Adipocyte (in vitro differentiated cells): ENCODE results near the gene CACNB1.

Experiments
- DNase-seq: peaks from one replicate; pipeline ENCODE4 v3.0.0-alpha.2; 2015; ENCODE audit warnings: low read depth
- H3K27me3 ChIP-seq: replicated peaks from 2 replicates; pipeline ENCODE4 v1.7.0; 2013; ENCODE audit warnings: mild to moderate bottlenecking, low read length, moderate library complexity; ENCODE audit not compliant: control insufficient read depth, insufficient read depth
- H3K36me3 ChIP-seq: 2 replicates; pipeline ENCODE4 v1.7.0; 2013; ENCODE audit warnings: low read length, mild to moderate bottlenecking, moderate library complexity; ENCODE audit not compliant: control insufficient read depth, insufficient read depth, severe bottlenecking
- H3K4me1 ChIP-seq: 2 replicates; pipeline ENCODE4 v1.7.0; 2013; ENCODE audit warnings: mild to moderate bottlenecking, low read length, moderate library complexity; ENCODE audit not compliant: control insufficient read depth, insufficient read depth
- H3K4me3 ChIP-seq: 2 replicates; pipeline ENCODE4 v1.7.0; 2013; ENCODE audit warnings: mild to moderate bottlenecking, low read length, moderate library complexity
- H3K9ac ChIP-seq: 2 replicates; pipeline ENCODE4 v1.7.0; 2013; ENCODE audit warnings: mild to moderate bottlenecking, low read length, moderate library complexity
- H3K9me3 ChIP-seq: 2 replicates; pipeline ENCODE4 v1.7.0; 2013; ENCODE audit warnings: mild to moderate bottlenecking, low read length, moderate library complexity; ENCODE audit not compliant: control insufficient read depth

Gene CACNB1

GRCh38 chr17:39156491-39156890 is 41.0 kb downstream of the CACNB1 start:
- H3K27me3 ChIP-seq: peaks cover 5% of the 10 kb centered on the region
- DNase-seq: no peak
- no peak overlapping the region for H3K9ac ChIP-seq
- no peaks in the 10 kb centered on the region for H3K36me3 ChIP-seq
- no peak overlapping the region for H3K4me3 ChIP-seq
- H3K4me1 ChIP-seq: peaks cover 18% of the 10 kb centered on the region
- H3K9me3 ChIP-seq: no peaks in the 10 kb centered on the region

- no peaks in the 10 kb centered on the region for H3K9me3 ChIP-seq
- DNase-seq: no peak
- peaks cover 13% of the 10 kb centered on the region for H3K4me1 ChIP-seq
- H3K36me3 ChIP-seq: no peaks in the 10 kb centered on the region
- no peak overlapping the region for H3K9ac ChIP-seq
- H3K4me3 ChIP-seq: no peak overlapping the region
- H3K27me3 ChIP-seq: peaks cover 5% of the 10 kb centered on the region
Measured at GRCh38 chr17:39155654-39156053, 41.8 kb downstream of the CACNB1 start.

- Histone ChIP-seq H3K9ac (peak overlapping the region; percentile 88), H3K9me3 (no peaks in the 10 kb centered on the region), H3K4me3 (peak overlapping the region; percentile 94), H3K36me3 (no peaks in the 10 kb centered on the region), H3K4me1 (peaks cover 13% of the 10 kb centered on the region), H3K27me3 (peaks cover 5% of the 10 kb centered on the region)
- DNase-seq: peak; percentile 90
Measured at GRCh38 chr17:39153599-39154051, 43.8 kb downstream of the CACNB1 start.

GRCh38 chr17:39151943-39152818 is 45.3 kb downstream of the CACNB1 start:
- Histone ChIP-seq H3K36me3 (no peaks in the 10 kb centered on the region), H3K9ac (peak overlapping the region; percentile 71), H3K4me1 (peaks cover 13% of the 10 kb centered on the region), H3K27me3 (peaks cover 5% of the 10 kb centered on the region), H3K9me3 (no peaks in the 10 kb centered on the region), H3K4me3 (peak overlapping the region; percentile 94)
- no peak for DNase-seq

- H3K27me3 ChIP-seq: no peaks in the 10 kb centered on the region
- no peaks in the 10 kb centered on the region for H3K9me3 ChIP-seq
- DNase-seq: peak; percentile 52
- H3K36me3 ChIP-seq: no peaks in the 10 kb centered on the region
- peaks cover 13% of the 10 kb centered on the region for H3K4me1 ChIP-seq
- peak within 1 kb of the TSS; percentile 94 for H3K4me3 ChIP-seq
- peak within 1 kb of the TSS; percentile 71 for H3K9ac ChIP-seq
Measured at GRCh38 chr17:39151150-39151942, 46.1 kb downstream of the CACNB1 start, which contains the start of gene PLXDC1. PLXDC1 (minus strand) TSS chr17:39151637; CDS start chr17:39151437, 200 bp downstream.

- H3K9ac ChIP-seq: no peak overlapping the region
- H3K9me3 ChIP-seq: no peaks in the 10 kb centered on the region
- peak overlapping the region; percentile 47 for H3K4me3 ChIP-seq
- peaks cover 13% of the 10 kb centered on the region for H3K4me1 ChIP-seq
- no peaks in the 10 kb centered on the region for H3K27me3 ChIP-seq
- DNase-seq: no peak
- H3K36me3 ChIP-seq: no peaks in the 10 kb centered on the region
Measured at GRCh38 chr17:39150795-39151149, 46.7 kb downstream of the CACNB1 start.

- Histone ChIP-seq H3K9ac (no peak overlapping the region), H3K27me3 (no peaks in the 10 kb centered on the region), H3K4me3 (no peak overlapping the region), H3K9me3 (no peaks in the 10 kb centered on the region), H3K4me1 (peaks cover 13% of the 10 kb centered on the region), H3K36me3 (no peaks in the 10 kb centered on the region)
- DNase-seq: no peak
Measured at GRCh38 chr17:39150104-39150634, 47.3 kb downstream of the CACNB1 start.

GRCh38 chr17:39147221-39148185 is 50.0 kb downstream of the CACNB1 start:
- Histone ChIP-seq H3K4me1 (peaks cover 24% of the 10 kb centered on the region), H3K4me3 (no peak overlapping the region), H3K36me3 (no peaks in the 10 kb centered on the region), H3K27me3 (no peaks in the 10 kb centered on the region), H3K9ac (no peak overlapping the region), H3K9me3 (no peaks in the 10 kb centered on the region)
- no peak for DNase-seq

GRCh38 chr17:39146273-39146672 is 51.2 kb downstream of the CACNB1 start:
- H3K36me3 ChIP-seq: no peaks in the 10 kb centered on the region
- H3K9me3 ChIP-seq: no peaks in the 10 kb centered on the region
- no peak overlapping the region for H3K4me3 ChIP-seq
- peaks cover 20% of the 10 kb centered on the region for H3K4me1 ChIP-seq
- no peak for DNase-seq
- H3K9ac ChIP-seq: no peak overlapping the region
- no peaks in the 10 kb centered on the region for H3K27me3 ChIP-seq

- Histone ChIP-seq H3K9me3 (no peaks in the 10 kb centered on the region), H3K4me3 (no peak overlapping the region), H3K4me1 (peaks cover 20% of the 10 kb centered on the region), H3K36me3 (no peaks in the 10 kb centered on the region), H3K9ac (no peak overlapping the region), H3K27me3 (no peaks in the 10 kb centered on the region)
- DNase-seq: no peak
Measured at GRCh38 chr17:39145143-39145542, 52.3 kb downstream of the CACNB1 start.
